Skin epidermis (tissue), 12 donors: ENCODE measurements around the gene HCN1.
"Not testable (repeated sequence)": the region's sequence is repeated elsewhere in the genome, so short reads cannot be mapped to it uniquely, and the experiment has no call there.

Source experiments
- H3K27ac ChIP-seq, 21 experiments: fragments of 200-600 bp; sonication (generic) in 11 of 21; one replicate each; pipeline ENCODE4 v1.5.0; 2020; ENCODE audit warnings: mild to moderate bottlenecking in 3 of 21, inconsistent platforms in 2 of 21, moderate library complexity in 2 of 21
- H3K4me3 ChIP-seq, 7 experiments: fragments of 200-600 bp; sonication (generic) in 2 of 7; one replicate each; pipeline ENCODE4 v1.5.0; 2020; ENCODE audit warnings: inconsistent platforms in 2 of 7, mild to moderate bottlenecking in 2 of 7, moderate library complexity in 1 of 7

Gene HCN1

GRCh38 chr5:45335978-45336377 is 360.2 kb downstream of the HCN1 start:
- H3K4me3 ChIP-seq: no peak overlapping the region
- H3K27ac ChIP-seq: no peak overlapping the region

- no peak overlapping the region for H3K27ac ChIP-seq
- no peak overlapping the region for H3K4me3 ChIP-seq
Observed at GRCh38 chr5:45335346-45335745, 360.8 kb downstream of the HCN1 start.

GRCh38 chr5:45334939-45335338 is 361.2 kb downstream of the HCN1 start:
- Histone ChIP-seq H3K27ac (no peak overlapping the region), H3K4me3 (no peak overlapping the region)

GRCh38 chr5:45312627-45313026 is 383.6 kb downstream of the HCN1 start:
- H3K27ac ChIP-seq, H3K4me3 ChIP-seq: not testable (repeated sequence)

GRCh38 chr5:45295231-45295630 is 400.9 kb downstream of the HCN1 start:
- no peak overlapping the region for H3K4me3 ChIP-seq
- no peak overlapping the region for H3K27ac ChIP-seq

GRCh38 chr5:45288746-45289145 is 407.4 kb downstream of the HCN1 start:
- no peak overlapping the region for H3K27ac ChIP-seq

GRCh38 chr5:45284436-45284835 is 411.7 kb downstream of the HCN1 start:
- H3K27ac ChIP-seq: no peak overlapping the region
- no peak overlapping the region for H3K4me3 ChIP-seq

More at GRCh38 chr5:45288746-45289145, 407.4 kb downstream of the HCN1 start:
- no peak overlapping the region for H3K4me3 ChIP-seq

- Histone ChIP-seq H3K27ac (no peak overlapping the region), H3K4me3 (no peak overlapping the region)
Observed at GRCh38 chr5:45281081-45281480, 415.1 kb downstream of the HCN1 start.

GRCh38 chr5:45279109-45279508 is 417.1 kb downstream of the HCN1 start:
- Histone ChIP-seq H3K4me3 (no peak overlapping the region), H3K27ac (no peak overlapping the region)

- Histone ChIP-seq H3K27ac (no peak overlapping the region), H3K4me3 (no peak overlapping the region)
Observed at GRCh38 chr5:45277860-45278259, 418.3 kb downstream of the HCN1 start.

GRCh38 chr5:45274241-45274640 is 421.9 kb downstream of the HCN1 start:
- no peak overlapping the region for H3K4me3 ChIP-seq

GRCh38 chr5:45271626-45272025 is 424.6 kb downstream of the HCN1 start:
- no peak overlapping the region for H3K27ac ChIP-seq
- no peak overlapping the region for H3K4me3 ChIP-seq

More at GRCh38 chr5:45274241-45274640, 421.9 kb downstream of the HCN1 start:
- no peak overlapping the region for H3K27ac ChIP-seq

GRCh38 chr5:45264447-45264846 is 431.7 kb downstream of the HCN1 start:
- H3K4me3 ChIP-seq: no peak overlapping the region
- no peak overlapping the region for H3K27ac ChIP-seq

- Histone ChIP-seq H3K27ac (no peak overlapping the region), H3K4me3 (no peak overlapping the region)
Observed at GRCh38 chr5:45262061-45262590, 434.1 kb downstream of the HCN1 start.

GRCh38 chr5:45261125-45261524 is 435.1 kb downstream of the HCN1 start:
- Histone ChIP-seq H3K4me3 (no peak overlapping the region), H3K27ac (no peak overlapping the region)

- no peak overlapping the region for H3K27ac ChIP-seq
- H3K4me3 ChIP-seq: no peak overlapping the region
Observed at GRCh38 chr5:45260292-45260691, 435.9 kb downstream of the HCN1 start.

GRCh38 chr5:45252978-45253377 is 443.2 kb downstream of the HCN1 start:
- no peak overlapping the region for H3K4me3 ChIP-seq
- H3K27ac ChIP-seq: no peak overlapping the region

- Histone ChIP-seq H3K27ac (no peak overlapping the region), H3K4me3 (no peak overlapping the region)
Observed at GRCh38 chr5:45252541-45252940, 443.6 kb downstream of the HCN1 start.

- no peak overlapping the region for H3K27ac ChIP-seq
- no peak overlapping the region for H3K4me3 ChIP-seq
Observed at GRCh38 chr5:45225571-45226031, 470.6 kb downstream of the HCN1 start.

- Histone ChIP-seq H3K4me3 (no peak overlapping the region), H3K27ac (no peak overlapping the region)
Observed at GRCh38 chr5:45205403-45205961, 490.7 kb downstream of the HCN1 start.
